Transverse colon (tissue), 4 donors: Measurements from ENCODE around the gene DDIT3.
"Not testable (repeated sequence)": the region's sequence is repeated elsewhere in the genome, so short reads cannot be mapped to it uniquely, and the experiment has no call there.

ENCODE experiments used
- CTCF ChIP-seq, 5 experiments: fragments of 200-600 bp in 3 of 5; fragments of 450-650 bp in 2 of 5; sonication (generic) in 3 of 5; IDR thresholded peaks; 1 replicate in 2 of 5; 2 replicates in 3 of 5; pipeline ENCODE4 v1.5.1; 2016 to 2017; ENCODE audit warnings: antibody characterized with exemption in 5 of 5, inconsistent platforms in 3 of 5, mild to moderate bottlenecking in 2 of 5, moderate library complexity in 1 of 5
- EP300 ChIP-seq: sonication (generic); formaldehyde crosslinking; IDR thresholded peaks from one replicate; pipeline ENCODE4 v1.6.1; 2017; ENCODE audit warnings: antibody characterized with exemption, low read depth
- POLR2A ChIP-seq: fragments of 450-650 bp; IDR thresholded peaks from one replicate; pipeline ENCODE4 v1.6.1; 2016; ENCODE audit warnings: antibody characterized with exemption, mild to moderate bottlenecking, moderate library complexity
- POLR2AphosphoS5 ChIP-seq, 3 donors: sonication (generic); formaldehyde crosslinking; IDR thresholded peaks; one replicate each; pipeline ENCODE4 v1.6.1; 2016; ENCODE audit warnings: antibody characterized with exemption in 3 of 3

- not testable (repeated sequence) for TF ChIP-seq CTCF (IDR thresholded peaks at IDR 0.05); POLR2AphosphoS5 (IDR thresholded peaks at IDR 0.05); EP300; POLR2A
Observed at GRCh38 chr12:57513677-57514076, 6.6 kb downstream of the DDIT3 start.
